Endothelial cell of umbilical vein (primary cell): Measurements from ENCODE around the gene TMEM185A. TPM values are rescaled to one million over a fixed set of nuclear protein-coding genes. Genes with fewer than 3 reads are reported as not detected.

ENCODE experiments used
- BruUV-seq: library from RNA; stranded (reverse); fragments of 400-500 nt; replicated peaks from 2 replicates; lab custom pipeline; 2021; lab: Mats Ljungman, UMichigan
- CTCF ChIA-PET: fragments of 300-600, 350-600 bp; sonication (Branson Sonifier 250); formaldehyde crosslinking; loops from one replicate; lab custom pipeline; 2021; ENCODE audit warnings: antibody characterized with exemption, inconsistent platforms; lab: Charles Lee
- POLR2A ChIA-PET: fragments of 300-600, 350-600 bp; sonication (Branson Sonifier 250); formaldehyde crosslinking; loops from one replicate; lab custom pipeline; 2021; ENCODE audit warnings: antibody characterized with exemption, inconsistent platforms; lab: Charles Lee
- DNase-seq: peaks from one replicate; pipeline ENCODE4 v3.0.0-alpha.2; 2011; ENCODE audit warnings: low read depth, low spot score
- FAIRE-seq: peaks from 2 replicates; lab custom pipeline; 2011; peaks lifted over from hg19 to GRCh38; lab: Jason Lieb, UNC
- H2AFZ ChIP-seq: 2 replicates; pipeline ENCODE4 v1.6.0; 2012; ENCODE audit warnings: low read depth, low read length, control low read depth, inconsistent platforms
- H3K27ac ChIP-seq: 2 replicates; pipeline ENCODE4 v1.5.1; 2011; ENCODE audit warnings: low read depth, mild to moderate bottlenecking, control low read depth, low read length, moderate library complexity; ENCODE audit not compliant: insufficient read depth
- H3K27me3 ChIP-seq, 2 experiments: 2 replicates each; pipeline versions ENCODE4 v1.6.0 to v1.6.1; 2011; ENCODE audit warnings: low read length in 2 of 2, mixed read lengths in 1 of 2; ENCODE audit not compliant: control insufficient read depth in 2 of 2, insufficient read depth in 2 of 2
- H3K36me3 ChIP-seq, 2 experiments: 2 replicates in 1 of 2; 3 replicates in 1 of 2; pipeline ENCODE4 v1.5.1; 2011; ENCODE audit warnings: low read length in 2 of 2, mild to moderate bottlenecking in 1 of 2, moderate library complexity in 1 of 2; ENCODE audit not compliant: control insufficient read depth in 2 of 2, insufficient read depth in 2 of 2; ENCODE audit errors: extremely low read depth in 1 of 2
- H3K4me1 ChIP-seq: 3 replicates; pipeline ENCODE4 v1.5.1; 2011; ENCODE audit warnings: mild to moderate bottlenecking, low read length; ENCODE audit not compliant: control insufficient read depth, insufficient read depth; ENCODE audit errors: extremely low read depth
- H3K4me2 ChIP-seq: 2 replicates; pipeline ENCODE4 v1.6.1; 2011; ENCODE audit warnings: low read length, control low read depth, mixed read lengths; ENCODE audit not compliant: insufficient read depth
- H3K4me3 ChIP-seq, 3 experiments: fragments of 200-600 bp in 1 of 3; sonication (generic), shearing (Covaris generic) in 1 of 3; replicated peaks in 1 of 3; 2 replicates each; pipeline ENCODE4 v1.5.1; 2011 to 2016; ENCODE audit warnings: control low read depth in 3 of 3, low read length in 3 of 3, mild to moderate bottlenecking in 2 of 3, inconsistent platforms in 1 of 3, low read depth in 1 of 3, moderate library complexity in 1 of 3; ENCODE audit not compliant: insufficient read depth in 1 of 3
- H3K79me2 ChIP-seq: 2 replicates; pipeline ENCODE4 v1.6.0; 2012; ENCODE audit warnings: low read length, inconsistent platforms; ENCODE audit not compliant: control insufficient read depth, insufficient read depth
- H3K9ac ChIP-seq: replicated peaks from 2 replicates; pipeline ENCODE3; 2011; ENCODE audit warnings: low read length, control low read depth; ENCODE audit not compliant: insufficient read depth; ENCODE audit errors: extremely low read depth
- H3K9me1 ChIP-seq: replicated peaks from 3 replicates; pipeline ENCODE4 v1.6.0; 2011; ENCODE audit warnings: mild to moderate bottlenecking, low read length; ENCODE audit not compliant: control insufficient read depth, insufficient read depth; ENCODE audit errors: extremely low read depth
- H3K9me3 ChIP-seq: replicated peaks from 2 replicates; pipeline ENCODE4 v1.5.1; 2012; ENCODE audit warnings: low read length, inconsistent platforms; ENCODE audit not compliant: control insufficient read depth, insufficient read depth
- H4K20me1 ChIP-seq: replicated peaks from 2 replicates; pipeline ENCODE3; 2011; ENCODE audit warnings: mild to moderate bottlenecking, low read length; ENCODE audit not compliant: control insufficient read depth, insufficient read depth; ENCODE audit errors: extremely low read depth
- EZH2 ChIP-seq: IDR thresholded peaks from 2 replicates; pipeline ENCODE4 v1.6.1; 2012; ENCODE audit warnings: borderline replicate concordance, low read depth, mild to moderate bottlenecking, moderate library complexity, low read length, inconsistent platforms; ENCODE audit not compliant: severe bottlenecking
- FOS ChIP-seq: IDR thresholded peaks from 2 replicates; pipeline ENCODE4 v1.6.1; 2011; ENCODE audit warnings: mild to moderate bottlenecking, low read length, moderate library complexity, borderline replicate concordance; ENCODE audit not compliant: insufficient read depth
- GATA2 ChIP-seq: IDR thresholded peaks from 2 replicates; pipeline ENCODE4 v1.7.0; 2011; ENCODE audit warnings: low read depth, mild to moderate bottlenecking, moderate library complexity, mixed read lengths, low read length; ENCODE audit not compliant: insufficient read length, insufficient read depth
- JUN ChIP-seq: IDR thresholded peaks from 2 replicates; pipeline ENCODE4 v1.6.1; 2011; ENCODE audit warnings: borderline replicate concordance, low read depth; ENCODE audit not compliant: insufficient read length, insufficient read depth
- MYC ChIP-seq: IDR thresholded peaks from one replicate; pipeline ENCODE4 v1.6.1; 2011; ENCODE audit warnings: mild to moderate bottlenecking, low read depth, low read length
- POLR2A ChIP-seq: IDR thresholded peaks from 2 replicates; pipeline ENCODE4 v1.6.1; 2012; ENCODE audit warnings: low read depth, mild to moderate bottlenecking, control low read depth, low read length
- POLR2AphosphoS5 ChIP-seq: IDR thresholded peaks from 2 replicates; pipeline ENCODE4 v1.6.1; 2012; ENCODE audit warnings: low read depth, mild to moderate bottlenecking, control low read depth, low read length, moderate library complexity; ENCODE audit not compliant: insufficient read depth
- dilution Hi-C: fragments of 300-500 bp; cut with MboI; formaldehyde crosslinking; loops from one replicate; pipeline ENCODE4 v1.15.0; 2019; ENCODE audit warnings: low sequenced_read_pairs; ENCODE audit not compliant: extremely low pct_ligation_motif_present
- intact Hi-C: fragments of 100-400 bp; cut with micrococcal nuclease; formaldehyde crosslinking; loops from one replicate; pipeline ENCODE4 v1.10.0; 2022
- polyA plus RNA-seq, 4 experiments: library from polyadenylated mRNA; depleted of rRNA in 3 of 4; stranded (reverse) in 3 of 4; unstranded in 1 of 4; fragments of >200 nt; gene quantifications; 2 replicates each; pipeline versions ENCODE4 v1.2.1 to v1.2.3, GENCODE V29; 2011 to 2012; ENCODE audit warnings: missing spikeins in 1 of 4
- total RNA-seq: library from RNA; stranded (reverse); gene quantifications from 2 replicates; pipeline ENCODE4 v1.2.3, GENCODE V29; 2021
- TF ChIP-seq, protein P1 (sequence below): IDR thresholded peaks from 2 replicates; pipeline ENCODE4 v1.6.1; 2011; ENCODE audit not compliant: insufficient read depth, insufficient read length
- TF ChIP-seq, protein P2 (sequence below), 2 donors: IDR thresholded peaks; 1 replicate in 1 of 2; 2 replicates in 1 of 2; pipeline ENCODE4 v1.5.1; 2011; ENCODE audit warnings: low read length in 2 of 2, mild to moderate bottlenecking in 2 of 2, moderate library complexity in 2 of 2, control low read depth in 1 of 2, inconsistent platforms in 1 of 2, low read depth in 1 of 2; ENCODE audit not compliant: insufficient read depth in 1 of 2; ENCODE audit errors: extremely low read depth in 1 of 2

TMEM185A gene
- total and polyA plus RNA-seq, 2 donors (not counting 3 experiments of a cell fraction or from before 2014, with no cell fraction given): 16.9 to 29.7 TPM

DNA sequence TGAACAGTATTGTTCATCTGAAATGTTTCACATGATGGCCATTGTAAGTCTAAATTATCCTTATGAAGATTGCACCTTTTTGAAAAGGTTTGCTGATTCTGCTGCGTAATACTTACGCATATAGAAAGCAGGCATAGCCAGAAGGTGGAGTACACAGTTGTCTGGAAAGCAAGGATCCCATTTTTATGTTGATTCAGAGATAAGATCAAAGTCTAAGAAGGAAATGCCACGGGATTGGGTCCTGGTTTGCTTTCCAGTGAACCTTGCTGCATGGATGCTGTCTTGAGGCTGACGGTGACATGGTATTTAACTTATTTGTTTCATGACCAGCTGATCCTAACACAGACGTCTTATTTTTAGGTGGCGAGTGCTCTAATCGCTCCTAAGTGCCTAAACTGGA is 59.8 kb downstream of the TMEM185A start:
- Histone ChIP-seq H2AFZ (no peak overlapping the region), H3K27ac (no peak overlapping the region), H3K36me3 (no peaks in the 10 kb centered on the region), H3K9me1 (no peaks in the 10 kb centered on the region), H3K4me3 (no peak overlapping the region), H4K20me1 (no peaks in the 10 kb centered on the region), H3K9me3 (no peaks in the 10 kb centered on the region), H3K79me2 (no peaks in the 10 kb centered on the region), H3K4me2 (no peak overlapping the region), H3K27me3 (no peaks in the 10 kb centered on the region), H3K4me1 (no peaks in the 10 kb centered on the region), H3K9ac (no peak overlapping the region)
- DNase-seq (no peak), FAIRE-seq (no peak)
- dilution Hi-C loops: no loop called here
- ChIA-PET CTCF (no interaction called here), POLR2A (no interaction called here)
- no TSS peak for BruUV-seq
- TF ChIP-seq FOS (no peak), EZH2 (no peak), POLR2AphosphoS5 (no peak), JUN (no peak), POLR2A (no peak), MYC (no peak), GATA2 (no peak)
- TF ChIP-seq, protein P1, sequence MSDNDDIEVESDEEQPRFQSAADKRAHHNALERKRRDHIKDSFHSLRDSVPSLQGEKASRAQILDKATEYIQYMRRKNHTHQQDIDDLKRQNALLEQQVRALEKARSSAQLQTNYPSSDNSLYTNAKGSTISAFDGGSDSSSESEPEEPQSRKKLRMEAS: no peak
- TF ChIP-seq, protein P2, sequence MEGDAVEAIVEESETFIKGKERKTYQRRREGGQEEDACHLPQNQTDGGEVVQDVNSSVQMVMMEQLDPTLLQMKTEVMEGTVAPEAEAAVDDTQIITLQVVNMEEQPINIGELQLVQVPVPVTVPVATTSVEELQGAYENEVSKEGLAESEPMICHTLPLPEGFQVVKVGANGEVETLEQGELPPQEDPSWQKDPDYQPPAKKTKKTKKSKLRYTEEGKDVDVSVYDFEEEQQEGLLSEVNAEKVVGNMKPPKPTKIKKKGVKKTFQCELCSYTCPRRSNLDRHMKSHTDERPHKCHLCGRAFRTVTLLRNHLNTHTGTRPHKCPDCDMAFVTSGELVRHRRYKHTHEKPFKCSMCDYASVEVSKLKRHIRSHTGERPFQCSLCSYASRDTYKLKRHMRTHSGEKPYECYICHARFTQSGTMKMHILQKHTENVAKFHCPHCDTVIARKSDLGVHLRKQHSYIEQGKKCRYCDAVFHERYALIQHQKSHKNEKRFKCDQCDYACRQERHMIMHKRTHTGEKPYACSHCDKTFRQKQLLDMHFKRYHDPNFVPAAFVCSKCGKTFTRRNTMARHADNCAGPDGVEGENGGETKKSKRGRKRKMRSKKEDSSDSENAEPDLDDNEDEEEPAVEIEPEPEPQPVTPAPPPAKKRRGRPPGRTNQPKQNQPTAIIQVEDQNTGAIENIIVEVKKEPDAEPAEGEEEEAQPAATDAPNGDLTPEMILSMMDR (IDR thresholded peaks at IDR 0.05; ENCODE audit: extremely low read depth in 1 of 2, insufficient read depth in 1 of 2, low read depth in 1 of 2, low read length in 2 of 2): no peak
- intact Hi-C loops: no loop called here
